ENCODE data around the gene HBA1.
"Not testable (repeated sequence)": the region's sequence is repeated elsewhere in the genome, so short reads cannot be mapped to it uniquely, and the experiment has no call there.

The HBA1 gene

DNA sequence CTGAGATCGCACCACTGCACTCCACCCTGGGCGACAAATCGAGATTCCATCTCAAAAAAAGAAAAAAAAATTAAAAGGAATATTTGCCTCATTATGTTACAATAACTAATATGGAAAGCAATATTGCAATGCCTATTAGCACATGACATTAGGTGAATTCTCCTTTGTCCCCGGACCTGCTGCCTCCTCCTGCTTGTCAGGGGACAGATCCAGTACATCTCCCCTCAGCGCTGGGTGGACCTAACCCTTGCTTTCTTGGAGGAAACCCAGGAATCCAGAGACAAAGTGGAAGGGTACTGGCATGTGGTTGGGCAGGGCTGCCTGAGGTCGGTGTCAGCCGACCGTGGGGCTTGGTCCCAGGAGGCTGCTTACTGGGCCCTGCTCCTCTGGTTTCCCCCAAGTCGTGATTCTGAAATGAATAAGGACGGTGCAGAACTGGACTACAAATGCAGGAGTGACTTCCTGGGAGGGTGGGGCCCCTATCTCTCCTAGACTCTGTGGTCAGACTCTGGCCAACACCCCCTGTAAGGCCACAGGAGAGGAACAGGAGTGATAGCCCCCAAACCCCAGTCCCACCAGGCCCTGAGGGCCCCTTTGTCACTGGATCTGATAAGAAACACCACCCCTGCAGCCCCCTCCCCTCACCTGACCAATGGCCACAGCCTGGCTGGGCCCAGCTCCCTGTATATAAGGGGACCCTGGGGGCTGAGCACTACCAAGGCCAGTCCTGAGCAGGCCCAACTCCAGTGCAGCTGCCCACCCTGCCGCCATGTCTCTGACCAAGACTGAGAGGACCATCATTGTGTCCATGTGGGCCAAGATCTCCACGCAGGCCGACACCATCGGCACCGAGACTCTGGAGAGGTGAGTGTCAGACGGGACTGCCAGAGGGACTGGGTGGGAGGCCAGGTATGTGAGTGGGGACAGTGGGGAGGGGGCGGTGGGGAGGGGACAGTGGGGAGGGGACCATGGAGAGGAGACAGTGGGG lies 24.0 kb upstream of the HBA1 start, which contains the start of gene HBZ:
TSS of gene HBZ (plus strand) at position 504 of the 988 bp plus-strand sequence. CDS start at position 770, 266 bp downstream.
- no peak within 1 kb of the TSS for H3K27ac ChIP-seq (ENCODE audit: low read length)
- H3K27me3 ChIP-seq (ENCODE audit: insufficient read depth, low read length, poor library complexity), result no peaks in the 10 kb centered on the region
- H3K79me2 ChIP-seq (ENCODE audit: insufficient read depth, low read length), result no peaks in the 10 kb centered on the region
- no peaks in the 10 kb centered on the region for H3K36me3 ChIP-seq (ENCODE audit: insufficient read depth, low read length)
- TF ChIP-seq, protein P1, sequence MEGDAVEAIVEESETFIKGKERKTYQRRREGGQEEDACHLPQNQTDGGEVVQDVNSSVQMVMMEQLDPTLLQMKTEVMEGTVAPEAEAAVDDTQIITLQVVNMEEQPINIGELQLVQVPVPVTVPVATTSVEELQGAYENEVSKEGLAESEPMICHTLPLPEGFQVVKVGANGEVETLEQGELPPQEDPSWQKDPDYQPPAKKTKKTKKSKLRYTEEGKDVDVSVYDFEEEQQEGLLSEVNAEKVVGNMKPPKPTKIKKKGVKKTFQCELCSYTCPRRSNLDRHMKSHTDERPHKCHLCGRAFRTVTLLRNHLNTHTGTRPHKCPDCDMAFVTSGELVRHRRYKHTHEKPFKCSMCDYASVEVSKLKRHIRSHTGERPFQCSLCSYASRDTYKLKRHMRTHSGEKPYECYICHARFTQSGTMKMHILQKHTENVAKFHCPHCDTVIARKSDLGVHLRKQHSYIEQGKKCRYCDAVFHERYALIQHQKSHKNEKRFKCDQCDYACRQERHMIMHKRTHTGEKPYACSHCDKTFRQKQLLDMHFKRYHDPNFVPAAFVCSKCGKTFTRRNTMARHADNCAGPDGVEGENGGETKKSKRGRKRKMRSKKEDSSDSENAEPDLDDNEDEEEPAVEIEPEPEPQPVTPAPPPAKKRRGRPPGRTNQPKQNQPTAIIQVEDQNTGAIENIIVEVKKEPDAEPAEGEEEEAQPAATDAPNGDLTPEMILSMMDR (IDR thresholded peaks at IDR 0.05; ENCODE audit: borderline replicate concordance, extremely low read depth, low read length, poor library complexity, severe bottlenecking), result no peak
- TF ChIP-seq EZH2 (IDR thresholded peaks at IDR 0.05; ENCODE audit: borderline replicate concordance, low read depth, low read length, severe bottlenecking), result no peak
- 0 out of 2 replicates have a peak, but pooled peaks cover 3% of the 10 kb centered on the region for H4K20me1 ChIP-seq (ENCODE audit: insufficient read depth, low read length)
- H3K4me2 ChIP-seq (ENCODE audit: insufficient read depth, low read length), result no peak within 1 kb of the TSS
- no peak within 1 kb of the TSS for H2AFZ ChIP-seq (ENCODE audit: low read depth, low read length)
- H3K4me3 ChIP-seq (ENCODE audit: low read depth in 1 of 2, low read length in 2 of 2), result no peak within 1 kb of the TSS
- ATAC-seq (ENCODE audit: insufficient read depth, low read depth) (no peak), DNase-seq (no peak)
- H3K9me3 ChIP-seq (ENCODE audit: insufficient read depth, low read length, severe bottlenecking), result no peaks in the 10 kb centered on the region
- H3K9ac ChIP-seq (ENCODE audit: low read depth, low read length), result no peak within 1 kb of the TSS
- no peaks in the 10 kb centered on the region for H3K4me1 ChIP-seq (ENCODE audit: insufficient read depth, low read length)

- H3K4me3 ChIP-seq (ENCODE audit: low read depth in 1 of 2, low read length in 2 of 2); H3K9ac ChIP-seq (ENCODE audit: low read depth, low read length); H3K4me1 ChIP-seq (ENCODE audit: insufficient read depth, low read length); H3K36me3 ChIP-seq (ENCODE audit: insufficient read depth, low read length); H3K4me2 ChIP-seq (ENCODE audit: insufficient read depth, low read length); H3K9me3 ChIP-seq (ENCODE audit: insufficient read depth, low read length, severe bottlenecking); DNase-seq; H3K27me3 ChIP-seq (ENCODE audit: insufficient read depth, low read length, poor library complexity); H2AFZ ChIP-seq (ENCODE audit: low read depth, low read length); H3K79me2 ChIP-seq (ENCODE audit: insufficient read depth, low read length); H3K27ac ChIP-seq (ENCODE audit: low read length); ATAC-seq (ENCODE audit: insufficient read depth, low read depth); H4K20me1 ChIP-seq (ENCODE audit: insufficient read depth, low read length): not testable (repeated sequence)
Measured at GRCh38 chr16:153129-153521, 23.4 kb upstream of the HBA1 start.

DNA sequence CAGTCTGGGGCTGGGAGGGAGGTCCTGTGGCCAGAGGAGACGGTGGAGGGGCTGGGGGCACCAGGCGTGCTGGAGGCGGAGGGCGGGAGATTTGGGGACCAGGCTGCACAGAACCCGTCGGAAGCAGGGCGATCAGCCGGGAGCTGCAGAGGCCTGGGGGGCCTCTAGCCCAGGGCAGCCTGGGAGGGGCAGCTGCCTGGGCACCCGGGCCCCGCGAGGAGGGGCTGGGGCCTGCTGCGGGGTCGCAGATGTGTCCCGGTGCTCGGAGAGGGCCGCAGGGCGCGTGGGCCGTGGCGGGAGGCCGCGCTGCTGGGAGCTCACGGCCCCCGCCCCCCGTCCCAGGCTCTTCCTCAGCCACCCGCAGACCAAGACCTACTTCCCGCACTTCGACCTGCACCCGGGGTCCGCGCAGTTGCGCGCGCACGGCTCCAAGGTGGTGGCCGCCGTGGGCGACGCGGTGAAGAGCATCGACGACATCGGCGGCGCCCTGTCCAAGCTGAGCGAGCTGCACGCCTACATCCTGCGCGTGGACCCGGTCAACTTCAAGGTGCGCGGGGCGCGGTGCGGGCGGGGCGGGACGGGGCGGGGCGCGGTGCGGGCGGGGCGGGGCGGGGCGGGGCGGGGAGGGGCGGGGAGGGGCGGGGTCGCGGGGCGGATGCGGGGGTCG lies 22.8 kb upstream of the HBA1 start:
- not testable (repeated sequence) for H3K9me3 ChIP-seq (ENCODE audit: insufficient read depth, low read length, severe bottlenecking); H3K4me1 ChIP-seq (ENCODE audit: insufficient read depth, low read length); H3K27me3 ChIP-seq (ENCODE audit: insufficient read depth, low read length, poor library complexity); H3K4me2 ChIP-seq (ENCODE audit: insufficient read depth, low read length); H3K79me2 ChIP-seq (ENCODE audit: insufficient read depth, low read length); H3K9ac ChIP-seq (ENCODE audit: low read depth, low read length); H3K27ac ChIP-seq (ENCODE audit: low read length); H3K4me3 ChIP-seq (ENCODE audit: low read depth in 1 of 2, low read length in 2 of 2); H3K36me3 ChIP-seq (ENCODE audit: insufficient read depth, low read length); ATAC-seq (ENCODE audit: insufficient read depth, low read depth); DNase-seq; H4K20me1 ChIP-seq (ENCODE audit: insufficient read depth, low read length); H2AFZ ChIP-seq (ENCODE audit: low read depth, low read length)

- no peak overlapping the region for H2AFZ ChIP-seq (ENCODE audit: low read depth, low read length)
- no peak for ATAC-seq (ENCODE audit: insufficient read depth, low read depth)
- H3K4me3 ChIP-seq (ENCODE audit: low read depth in 1 of 2, low read length in 2 of 2), result no peak overlapping the region
Measured at GRCh38 chr16:154217-155030, 22.1 kb upstream of the HBA1 start.

More at GRCh38 chr16:154217-155030, 22.1 kb upstream of the HBA1 start:
- no peaks in the 10 kb centered on the region for H4K20me1 ChIP-seq (ENCODE audit: insufficient read depth, low read length)
- H3K79me2 ChIP-seq (ENCODE audit: insufficient read depth, low read length), result no peaks in the 10 kb centered on the region
- H3K36me3 ChIP-seq (ENCODE audit: insufficient read depth, low read length), result no peaks in the 10 kb centered on the region
- DNase-seq, result no peak
- TF ChIP-seq, protein P1 (IDR thresholded peaks at IDR 0.05; ENCODE audit: borderline replicate concordance, extremely low read depth, low read length, poor library complexity, severe bottlenecking), result no peak
- no peak for TF ChIP-seq EZH2 (IDR thresholded peaks at IDR 0.05; ENCODE audit: borderline replicate concordance, low read depth, low read length, severe bottlenecking)
- no peaks in the 10 kb centered on the region for H3K9me3 ChIP-seq (ENCODE audit: insufficient read depth, low read length, severe bottlenecking)
- H3K4me1 ChIP-seq (ENCODE audit: insufficient read depth, low read length), result no peaks in the 10 kb centered on the region
- no peak overlapping the region for H3K4me2 ChIP-seq (ENCODE audit: insufficient read depth, low read length)
- no peaks in the 10 kb centered on the region for H3K27me3 ChIP-seq (ENCODE audit: insufficient read depth, low read length, poor library complexity)
- no peak overlapping the region for H3K27ac ChIP-seq (ENCODE audit: low read length)
- no peak overlapping the region for H3K9ac ChIP-seq (ENCODE audit: low read depth, low read length)

Data from DND-41 (cell line).